OCI-M2 (cell line): ENCODE data around the gene CLCA1.
"Not testable (repeated sequence)": the region's sequence is repeated elsewhere in the genome, so short reads cannot be mapped to it uniquely, and the experiment has no call there.

Experiments
- DNase-seq: peaks from one replicate; lab custom pipeline; 2025; ENCODE audit not compliant: unreplicated experiment; lab: John Stamatoyannopoulos, UW

Gene CLCA1

DNA sequence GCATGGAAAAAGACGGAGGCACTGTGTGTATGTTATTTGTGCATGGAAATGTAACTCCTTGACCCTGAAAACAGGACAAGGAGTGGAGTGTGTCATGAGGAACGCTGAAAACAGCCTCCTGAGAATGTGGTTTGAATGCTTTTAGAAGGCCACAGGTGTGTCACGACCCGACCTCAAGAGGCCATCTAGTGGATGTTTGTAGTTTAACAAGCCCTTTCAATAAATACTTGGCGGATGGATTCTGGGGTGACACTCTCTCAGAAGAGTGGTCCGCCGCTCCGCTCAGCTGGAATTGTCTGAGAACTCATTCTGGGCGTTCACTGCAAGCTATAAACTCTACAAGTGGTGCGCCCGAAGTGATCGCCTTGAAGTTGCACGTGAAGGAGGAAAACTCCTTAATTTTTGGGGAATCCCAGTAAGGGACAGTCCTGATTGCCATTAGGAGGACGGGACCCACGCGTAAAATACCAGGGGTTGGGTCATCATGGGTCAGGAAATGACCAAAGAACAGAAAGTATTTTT is 33.5 kb downstream of the CLCA1 start:
- DNase-seq = not testable (repeated sequence)

DNA sequence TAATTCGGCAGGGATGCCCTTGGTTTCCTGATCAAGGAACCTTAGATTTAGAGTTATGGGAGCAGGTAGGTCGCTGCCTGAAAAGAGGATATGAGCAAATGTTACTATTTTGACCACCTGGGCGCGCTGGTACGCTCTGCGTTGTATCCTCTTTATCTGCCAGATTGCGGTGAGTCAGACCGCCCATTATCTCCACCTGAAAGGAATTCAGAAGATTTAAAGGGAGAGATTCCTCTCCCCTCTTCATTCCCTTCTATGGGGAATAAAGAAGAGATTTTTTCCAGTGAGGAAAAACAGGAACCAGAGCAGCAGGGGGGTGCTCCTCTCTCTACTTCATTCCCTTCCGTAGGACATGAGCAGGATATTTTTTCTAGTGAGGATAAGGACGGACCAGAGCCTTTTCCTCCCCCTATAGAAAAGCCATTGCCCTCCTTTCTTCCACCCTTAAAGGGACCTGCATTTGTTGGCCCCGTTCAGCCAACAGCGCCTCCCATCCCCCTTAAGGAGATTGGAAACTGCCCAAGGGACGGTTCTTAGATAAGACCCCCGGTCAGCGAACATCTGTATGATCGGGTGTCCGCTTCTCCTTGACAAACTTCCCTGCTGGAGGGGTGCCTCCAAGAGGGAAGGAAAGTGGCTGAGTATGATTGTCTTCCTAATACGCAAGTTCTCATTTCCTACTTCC is 34.1 kb downstream of the CLCA1 start:
- DNase-seq = no peak

DNA sequence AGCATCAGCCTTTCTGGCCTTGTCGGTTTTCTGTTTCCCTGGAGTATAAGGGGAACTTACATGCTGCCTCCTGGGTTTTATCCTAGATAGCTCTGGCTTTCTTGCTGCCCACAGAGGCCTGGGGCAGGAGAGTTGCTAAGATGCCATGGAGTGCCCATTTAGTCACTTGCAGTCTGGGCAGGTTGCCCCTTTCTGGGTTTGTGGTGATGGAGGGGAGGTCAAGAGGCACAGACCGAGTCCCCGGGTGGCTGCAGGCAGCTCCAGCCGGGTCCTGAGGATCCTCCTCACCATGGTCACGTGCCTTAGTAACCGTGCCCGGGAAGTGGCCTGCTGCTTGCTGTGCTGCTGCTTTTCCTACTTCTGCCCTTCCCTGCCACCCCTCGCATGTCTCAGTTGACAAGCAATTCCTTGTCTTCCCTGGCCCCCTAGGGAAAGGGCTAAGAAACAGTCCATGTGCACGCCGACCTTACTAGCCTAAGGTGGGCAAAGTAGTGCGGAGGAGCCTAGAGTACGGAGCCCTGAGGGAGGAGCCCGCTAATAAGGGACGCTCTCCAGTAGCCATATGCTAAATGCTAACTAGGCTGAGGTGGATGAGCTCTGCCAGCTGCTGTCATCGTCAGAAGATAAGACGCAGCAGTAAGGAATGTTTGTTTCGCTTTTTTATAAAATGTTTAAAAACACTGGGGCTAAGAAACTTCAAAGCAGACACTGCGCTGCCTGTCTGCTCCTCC is 34.8 kb downstream of the CLCA1 start:
- DNase-seq = no peak

DNA sequence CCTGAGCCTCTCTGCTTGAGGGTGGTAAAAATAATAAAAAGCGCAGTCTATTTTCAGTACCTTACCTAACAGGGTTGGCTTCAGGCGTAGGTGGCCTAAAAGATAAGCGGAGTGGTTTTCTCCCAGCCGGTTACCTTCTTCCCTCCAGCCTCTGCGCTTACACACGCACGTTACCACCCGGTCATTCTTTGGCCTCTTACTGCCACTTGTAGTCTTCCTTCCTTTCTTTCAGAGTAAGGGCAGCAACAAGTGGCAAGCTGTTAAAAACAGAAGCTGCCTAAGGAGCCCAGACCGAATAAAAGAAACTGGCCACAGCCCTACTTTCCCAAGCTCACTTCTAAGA is 35.4 kb downstream of the CLCA1 start:
- no peak for DNase-seq

DNA sequence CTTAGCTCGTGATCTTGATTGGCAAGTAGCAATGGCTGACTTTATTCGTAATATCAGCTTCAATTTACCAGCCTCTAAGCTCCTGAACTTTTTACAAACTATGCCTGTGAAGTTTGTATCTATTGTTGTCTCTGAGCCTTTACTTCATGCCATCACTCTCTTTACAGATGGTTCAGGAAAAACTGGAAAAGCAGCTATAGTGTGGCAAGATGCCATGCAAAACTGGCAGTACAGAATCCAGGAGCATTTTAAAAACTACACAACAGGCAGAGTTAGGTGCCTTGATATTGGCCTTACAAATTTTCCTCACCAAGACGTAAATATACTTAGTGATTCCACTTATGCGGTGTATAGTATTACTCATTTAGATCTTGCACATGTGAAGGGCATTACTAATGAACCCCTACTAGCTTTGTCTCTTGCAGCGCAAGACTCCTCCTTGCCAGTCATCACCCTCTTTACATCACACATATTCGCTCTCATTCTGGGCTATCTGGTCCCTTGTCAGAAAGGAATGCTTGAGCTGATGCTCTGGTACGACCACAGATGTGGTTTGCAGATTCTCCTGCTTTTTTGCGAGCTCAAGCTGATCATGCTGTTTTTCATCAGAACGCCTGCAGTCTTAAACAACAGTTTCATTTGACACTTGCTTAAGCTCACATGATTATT is 36.3 kb downstream of the CLCA1 start:
- DNase-seq = no peak

DNA sequence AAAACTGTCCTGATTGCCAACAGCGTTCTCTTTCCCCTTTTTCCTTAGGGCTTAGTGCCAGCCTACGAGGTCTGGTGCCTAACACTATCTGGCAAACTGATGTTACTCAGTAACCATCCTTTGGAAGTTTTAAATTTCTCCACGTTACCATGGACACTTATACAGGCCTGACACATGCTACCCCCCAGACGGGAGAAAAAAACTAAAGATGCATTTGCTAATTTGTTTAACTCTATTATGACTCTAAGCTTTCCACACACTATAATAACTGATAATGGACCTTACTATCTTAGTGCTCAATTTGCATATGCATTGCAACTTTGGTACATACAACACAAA is 36.8 kb downstream of the CLCA1 start:
- no peak for DNase-seq

DNA sequence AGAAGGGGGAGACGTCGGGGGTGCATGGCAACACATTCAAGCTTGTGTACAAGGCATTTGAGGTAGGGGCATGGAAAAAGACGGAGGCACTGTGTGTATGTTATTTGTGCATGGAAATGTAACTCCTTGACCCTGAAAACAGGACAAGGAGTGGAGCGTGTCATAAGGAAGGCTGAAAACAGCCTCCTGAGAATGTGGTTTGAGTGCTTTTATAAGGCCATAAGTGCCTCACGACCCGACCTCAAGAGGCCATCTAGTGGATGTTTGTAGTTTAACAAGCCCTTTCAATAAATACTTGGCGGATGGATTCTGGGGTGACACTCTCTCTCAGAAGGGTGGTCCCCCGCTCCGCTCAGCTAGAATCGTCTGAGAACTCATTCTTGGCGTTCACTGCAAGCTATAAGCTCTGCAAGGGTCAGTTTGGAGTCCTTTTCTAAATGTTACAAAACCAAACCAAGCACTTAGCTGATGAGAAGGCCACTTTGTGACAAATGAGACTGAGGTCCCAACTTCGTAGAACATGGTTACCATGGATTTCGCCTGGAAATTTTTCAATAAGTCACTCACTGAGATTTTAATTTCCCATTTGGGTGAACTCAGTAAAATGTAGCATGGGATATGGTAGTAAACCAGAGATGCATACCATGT is 39.3 kb downstream of the CLCA1 start:
- DNase-seq = no peak

DNA sequence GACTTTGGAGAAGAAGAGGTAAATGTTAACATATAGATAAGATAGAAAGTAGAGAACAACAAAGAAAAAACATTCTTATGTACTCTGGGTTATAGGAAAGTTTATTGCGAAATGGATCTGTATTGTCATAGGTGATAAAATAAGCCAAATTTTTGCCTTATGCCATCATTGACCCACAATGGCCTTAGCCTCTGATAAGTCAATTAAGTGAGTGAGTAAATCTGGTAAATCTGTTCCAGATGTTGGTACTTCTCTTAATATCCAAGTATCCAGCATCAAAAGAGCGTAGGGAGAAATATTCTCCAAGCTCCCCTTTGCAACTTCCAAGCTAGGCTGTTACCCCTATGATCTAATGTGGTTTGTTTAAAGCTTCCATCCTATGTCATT is 39.8 kb downstream of the CLCA1 start:
- DNase-seq = no peak

DNA sequence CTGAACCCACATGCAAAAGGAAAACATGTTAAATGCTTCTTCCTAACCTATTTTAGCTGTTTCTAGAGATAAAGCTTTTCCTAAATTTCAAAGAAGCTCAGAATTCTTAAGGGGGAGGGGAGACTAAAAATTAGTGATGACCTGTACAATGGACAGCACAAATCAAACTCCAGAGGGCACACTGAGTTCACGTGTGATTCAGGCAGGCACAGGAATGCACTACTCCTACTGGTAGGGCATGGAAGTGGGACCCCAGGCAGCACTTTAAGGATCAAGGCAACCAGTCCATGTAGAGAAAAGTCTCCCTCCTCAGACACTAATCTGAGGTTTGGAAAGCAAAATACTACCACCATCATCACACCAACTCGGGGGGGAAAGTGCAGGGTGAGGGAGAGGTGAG is 46.9 kb downstream of the CLCA1 start:
- DNase-seq = no peak

DNA sequence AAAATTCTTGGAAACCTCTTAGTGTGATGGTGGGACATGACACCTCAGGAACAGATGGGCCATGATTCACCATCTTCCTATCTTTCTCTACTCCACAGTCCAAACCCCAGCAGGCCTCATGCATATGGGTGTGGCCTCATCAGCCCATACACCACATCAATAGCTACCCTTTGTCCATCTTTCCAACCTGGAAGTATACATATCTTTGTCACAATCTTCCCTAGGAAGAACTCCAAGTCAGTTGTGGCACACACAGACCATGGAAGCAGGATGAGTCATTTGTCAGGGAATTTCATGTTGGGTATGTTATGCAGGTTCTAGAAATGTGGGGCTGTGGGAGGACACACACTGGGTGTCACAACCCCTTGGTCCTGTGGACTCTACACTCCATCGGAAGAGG is 47.6 kb downstream of the CLCA1 start:
- DNase-seq = no peak

DNA sequence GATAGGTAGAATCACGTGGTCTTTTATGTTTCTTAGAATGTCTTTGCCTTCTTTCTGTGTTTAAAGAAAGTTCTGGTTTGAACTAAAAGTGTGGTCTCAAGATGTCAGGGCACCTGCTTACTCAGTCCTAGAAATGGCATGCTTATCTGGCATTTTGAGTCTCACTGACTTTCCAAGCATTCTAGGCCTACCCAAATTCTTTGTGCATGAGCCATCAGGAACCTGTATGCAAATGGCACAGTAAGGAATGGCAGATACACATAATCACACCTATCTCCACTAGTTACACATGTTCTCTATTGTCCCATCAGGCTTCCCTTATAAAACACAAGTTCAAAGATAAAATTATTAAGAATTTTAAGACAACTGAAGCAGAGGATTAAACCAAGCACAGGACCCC is 48.6 kb downstream of the CLCA1 start:
- DNase-seq = no peak

DNA sequence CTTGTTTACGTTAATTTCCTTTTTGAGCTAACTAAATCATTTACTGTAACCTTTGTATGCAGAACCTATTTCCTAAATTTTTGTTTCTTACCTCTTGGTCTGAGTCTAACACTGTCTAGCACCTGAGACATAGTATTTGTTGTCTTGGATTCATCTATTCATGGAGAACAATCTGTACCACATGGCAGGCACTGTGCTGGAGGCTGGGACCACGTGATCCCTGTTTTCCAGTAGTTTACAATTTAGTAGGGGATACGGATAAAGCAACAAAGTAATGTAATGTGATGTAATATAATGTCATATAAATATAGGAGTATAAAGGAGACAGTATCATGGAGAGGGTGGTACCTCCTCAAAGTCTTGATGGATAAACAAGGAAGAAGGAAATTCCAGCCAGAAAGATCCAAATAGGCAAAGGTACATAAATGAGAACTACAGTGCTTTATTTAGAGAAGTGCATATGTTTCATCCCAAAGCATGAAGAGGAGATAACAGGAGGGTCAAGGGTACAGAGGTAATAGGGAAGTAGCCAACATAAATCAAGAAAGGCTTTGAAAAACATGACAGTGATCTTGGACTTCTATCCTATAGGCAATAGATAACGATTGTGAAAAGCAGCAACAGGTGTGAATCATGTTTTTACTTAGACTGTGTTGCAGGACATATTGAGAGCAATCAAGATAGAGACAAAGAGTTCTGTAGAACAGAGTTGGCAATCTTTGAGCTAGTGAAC is 52.2 kb downstream of the CLCA1 start:
- DNase-seq = no peak

DNA sequence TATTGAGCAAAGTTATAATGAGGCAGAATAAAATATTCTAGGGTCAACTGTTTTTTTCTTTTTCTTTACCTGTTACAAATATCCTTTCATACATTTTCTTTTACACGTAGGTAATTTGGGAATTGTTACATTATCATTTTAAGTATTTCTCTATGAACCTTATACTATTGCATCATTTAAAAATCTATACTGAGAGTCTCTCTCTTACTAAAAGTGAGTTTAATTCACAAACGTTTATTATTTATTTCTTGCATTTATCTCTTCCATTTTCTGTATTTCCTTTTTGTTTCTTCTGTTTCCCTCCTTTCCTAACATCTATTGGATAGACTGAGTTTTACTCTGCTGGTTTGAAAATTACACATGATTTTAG is 52.8 kb downstream of the CLCA1 start:
- no peak for DNase-seq

DNA sequence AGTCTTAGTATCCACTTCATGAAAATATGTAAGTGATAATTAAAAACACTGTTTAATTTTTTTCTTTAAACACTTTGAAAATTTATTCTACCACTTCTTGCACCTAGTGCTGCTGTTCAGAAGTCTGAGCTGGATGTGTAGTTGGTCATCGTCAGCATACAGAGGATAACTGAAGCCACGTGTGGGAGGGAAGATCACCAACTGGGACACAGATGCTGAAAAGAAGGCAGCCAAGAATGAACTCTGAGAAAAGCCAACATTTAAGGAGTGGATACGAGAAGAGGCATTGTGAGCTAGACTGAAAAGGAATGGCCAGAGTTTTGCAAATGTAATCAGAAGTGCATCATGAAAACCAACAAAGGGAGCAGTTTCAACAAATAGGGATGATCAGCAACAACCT is 53.5 kb downstream of the CLCA1 start:
- DNase-seq = no peak

DNA sequence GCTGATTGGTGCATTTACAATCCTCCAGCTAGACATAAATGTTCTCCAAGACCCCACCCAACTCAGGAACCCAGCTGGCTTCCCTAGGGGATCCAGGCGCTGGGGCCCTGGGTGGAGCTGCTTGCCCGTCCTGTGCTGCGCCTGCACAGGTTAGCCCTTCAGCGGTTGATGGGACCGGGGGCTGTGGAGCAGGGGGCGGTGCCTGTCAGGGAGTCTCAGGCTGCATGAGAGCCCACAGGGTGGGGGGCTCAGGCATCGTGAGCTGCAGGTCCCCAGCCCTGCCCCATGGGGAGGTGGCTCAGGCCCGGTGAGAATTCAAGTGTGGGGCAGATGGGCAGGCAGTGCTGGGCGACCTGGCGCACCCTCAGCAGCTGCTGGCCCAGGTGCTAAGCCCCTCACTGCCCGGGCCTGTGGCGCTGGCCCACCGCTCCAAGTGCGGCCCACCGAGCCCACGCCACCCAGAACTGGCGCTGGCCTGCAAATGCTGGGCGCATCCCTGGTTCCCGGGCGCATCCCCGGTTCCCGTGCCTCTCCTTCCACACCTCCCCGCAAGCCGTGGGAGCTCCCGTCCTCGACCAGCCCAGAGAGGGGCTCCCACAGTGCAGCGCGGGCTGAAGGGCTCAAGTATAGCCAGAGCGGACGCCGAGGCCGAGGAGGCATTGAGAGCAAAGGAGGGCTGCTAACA is 55.1 kb downstream of the CLCA1 start:
- DNase-seq = no peak

DNA sequence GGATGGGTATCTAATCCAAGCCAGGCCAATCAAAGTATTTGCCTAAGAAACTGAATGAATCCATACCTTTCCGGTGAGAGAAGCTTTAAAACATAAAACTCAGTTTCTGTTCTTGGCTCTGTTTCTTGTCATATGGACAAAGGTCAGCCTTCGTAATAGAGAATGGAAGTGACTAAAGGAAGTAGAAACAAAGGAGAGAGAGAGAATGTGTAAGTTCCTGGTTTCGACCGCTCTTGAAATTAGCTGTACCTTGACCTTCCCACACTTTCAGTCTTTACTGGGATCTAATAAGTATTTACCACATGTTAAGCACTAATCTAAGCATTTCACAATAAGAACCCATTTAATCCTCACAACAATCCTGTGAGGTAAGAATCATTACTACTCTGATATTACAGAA is 58.6 kb downstream of the CLCA1 start:
- DNase-seq = no peak

DNA sequence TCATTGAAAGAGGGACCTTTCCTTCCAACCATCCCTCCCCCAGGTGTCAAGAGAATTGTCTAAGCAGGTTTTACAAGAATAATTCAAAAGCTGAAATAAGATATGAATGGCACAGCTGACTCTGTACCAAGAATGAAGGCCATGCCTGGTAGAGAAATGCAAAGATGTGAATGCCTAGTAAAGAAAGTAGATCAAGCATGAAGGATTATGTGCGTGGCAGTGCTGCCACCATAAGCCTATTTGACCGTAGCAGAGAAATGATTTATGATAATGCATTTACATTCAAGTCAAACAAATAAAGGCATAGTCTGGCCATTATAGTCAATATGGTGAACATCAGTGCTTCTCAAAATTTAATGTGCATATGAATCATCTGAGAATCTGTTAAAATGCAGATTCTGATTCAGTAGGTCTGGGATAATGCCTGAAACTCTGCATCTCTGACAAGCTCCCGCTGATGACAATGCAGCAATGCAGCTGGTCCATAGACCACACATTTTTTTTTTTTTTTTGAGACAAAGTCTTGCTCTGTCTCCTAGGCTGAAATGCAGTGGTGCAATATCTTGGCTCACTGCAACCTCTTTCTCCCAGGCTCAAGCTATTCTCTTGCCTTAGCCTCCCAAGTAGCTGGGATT is 61.6 kb downstream of the CLCA1 start:
- no peak for DNase-seq

DNA sequence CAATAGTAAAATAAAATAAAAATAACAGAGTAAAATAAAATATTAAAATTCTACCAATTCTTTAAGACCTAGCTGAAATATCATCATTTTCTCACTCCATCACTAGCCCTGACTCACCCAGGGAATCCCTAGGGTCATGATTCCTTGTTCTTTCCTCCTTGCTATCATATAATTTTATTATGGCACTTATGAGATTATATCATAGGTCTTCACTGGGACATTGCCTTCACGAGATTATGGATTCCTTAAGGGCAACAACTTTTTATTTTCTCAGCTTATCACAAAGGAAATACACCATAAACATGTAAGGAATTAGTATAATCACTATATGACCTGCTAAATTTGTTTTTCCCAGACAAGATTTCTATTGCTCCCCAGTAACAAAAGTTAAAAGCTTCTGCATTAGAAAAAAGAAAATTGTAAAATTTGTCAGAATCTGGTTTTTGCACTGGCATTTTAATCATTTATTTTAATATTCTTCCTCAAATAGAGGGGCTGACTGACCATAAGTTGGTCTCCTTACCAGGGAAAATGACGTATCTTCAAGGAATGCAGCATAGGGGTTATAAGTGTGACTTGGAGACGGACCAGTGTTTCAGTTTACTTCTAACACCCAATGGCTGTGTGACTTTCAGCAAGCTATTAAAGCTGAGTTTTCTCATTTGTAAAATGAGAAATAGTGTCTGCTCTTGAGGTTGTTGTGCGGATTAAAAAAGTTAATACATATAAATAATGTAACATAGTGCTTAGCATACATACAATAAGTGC is 69.4 kb downstream of the CLCA1 start:
- no peak for DNase-seq

DNA sequence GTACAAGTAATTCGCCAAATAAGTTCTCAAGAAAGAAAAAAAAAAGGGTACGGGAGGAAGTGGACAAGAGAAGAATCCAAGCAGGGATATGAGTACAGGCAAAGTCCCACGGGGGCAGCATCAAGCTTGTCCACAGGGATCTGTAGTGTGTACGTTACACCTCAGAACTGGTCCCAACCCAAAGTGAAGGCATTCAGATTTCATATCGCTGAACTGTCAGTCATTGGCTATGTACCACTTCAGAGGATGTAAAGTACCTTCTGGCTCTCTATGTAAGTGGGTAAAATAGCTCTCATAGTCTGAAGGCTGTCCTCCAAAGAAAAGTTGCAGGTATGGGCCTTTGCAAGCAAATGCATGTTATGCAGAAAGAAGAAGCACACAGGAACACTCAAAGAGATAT is 70.0 kb downstream of the CLCA1 start:
- no peak for DNase-seq

DNA sequence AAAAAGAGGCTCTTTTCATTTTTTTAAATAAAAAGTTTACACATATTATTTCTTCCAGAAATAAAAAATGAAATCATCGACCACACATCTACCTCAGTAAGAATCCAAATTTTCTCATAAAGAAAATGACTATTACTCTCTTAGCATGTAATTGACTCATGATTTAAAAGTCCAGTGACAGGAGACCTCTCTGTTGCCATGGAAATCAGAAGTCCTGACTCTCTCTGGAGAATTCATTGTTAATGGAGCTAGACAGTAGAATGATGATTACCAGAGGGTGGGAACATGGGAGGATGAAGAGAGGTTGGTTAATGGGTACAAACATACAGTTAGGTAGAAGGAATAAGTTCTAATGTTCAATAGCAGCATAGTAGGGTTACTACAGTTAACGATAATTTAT is 73.1 kb downstream of the CLCA1 start:
- DNase-seq = no peak
